Left lung (tissue), 10 donors: ENCODE data around the gene TREML4. TPM values are rescaled to one million over a fixed set of nuclear protein-coding genes. Genes with fewer than 3 reads are reported as not detected.

ENCODE experiments used
- ATAC-seq: fragments of 200-7000 bp; cut with Tn5 transposase; one replicate; pipeline ENCODE4 v1.9.1; 2020; ENCODE audit warnings: moderate library complexity
- DNase-seq, 4 donors: peaks; one replicate each; pipeline ENCODE4 v3.0.0-alpha.2; 2013 to 2020
- H3K27ac ChIP-seq, 2 donors: fragments of 200-600 bp; sonication (generic) in 1 of 2; one replicate each; pipeline versions ENCODE4 v1.5.0 to v1.8.0; 2020 to 2021
- H3K27me3 ChIP-seq, 2 donors: fragments of 200-600 bp; sonication (generic) in 1 of 2; one replicate each; pipeline versions ENCODE4 v1.5.0 to v1.8.0; 2020 to 2021
- H3K36me3 ChIP-seq, 2 donors: fragments of 200-600 bp; sonication (generic) in 1 of 2; one replicate each; pipeline versions ENCODE4 v1.5.0 to v1.8.0; 2020 to 2021
- H3K4me1 ChIP-seq, 2 donors: fragments of 200-600 bp; one replicate each; pipeline ENCODE4 v1.8.0; 2021
- H3K4me3 ChIP-seq, 2 donors: fragments of 200-600 bp; sonication (generic) in 1 of 2; one replicate each; pipeline versions ENCODE4 v1.5.0 to v1.8.0; 2020 to 2021; ENCODE audit warnings: mild to moderate bottlenecking in 1 of 2
- H3K9me3 ChIP-seq, 2 donors: fragments of 200-600 bp; sonication (generic) in 1 of 2; one replicate each; pipeline versions ENCODE4 v1.5.0 to v1.8.0; 2020 to 2021
- intact Hi-C, 2 donors: fragments of 100-400 bp; cut with DNase I; formaldehyde crosslinking; loops; one replicate each; pipeline versions ENCODE4 v1.11.2 to v1.14.2; 2022
- polyA plus RNA-seq, 6 donors: library from polyadenylated mRNA; unstranded; fragments of 120-200 nt; gene quantifications; one replicate each; pipeline ENCODE4 v1.2.1, GENCODE V29; 2013; ENCODE audit not compliant: insufficient read length in 6 of 6
- total RNA-seq, 2 donors: library from RNA; stranded (reverse); fragmentation: NEBNext Ultra II Directional; extraction: Animal tissue kit (Norgen Biotek cat#: 25700); gene quantifications; one replicate each; pipeline ENCODE4 v1.2.1, GENCODE V29; 2021
- TF ChIP-seq, protein P1 (sequence below), 2 donors: fragments of 200-600 bp; sonication (generic) in 1 of 2; IDR thresholded peaks; one replicate each; pipeline versions ENCODE4 v1.5.0 to v1.8.0; 2021; ENCODE audit warnings: antibody characterized with exemption in 2 of 2
- donor health status: DM: no; HTN: yes; CAD: no.
- donor health status: DM: no; HTN: no; CAD: no.

Gene TREML4
- total and polyA plus RNA-seq, 8 donors, result 0.32 TPM; not detected in 7

DNA sequence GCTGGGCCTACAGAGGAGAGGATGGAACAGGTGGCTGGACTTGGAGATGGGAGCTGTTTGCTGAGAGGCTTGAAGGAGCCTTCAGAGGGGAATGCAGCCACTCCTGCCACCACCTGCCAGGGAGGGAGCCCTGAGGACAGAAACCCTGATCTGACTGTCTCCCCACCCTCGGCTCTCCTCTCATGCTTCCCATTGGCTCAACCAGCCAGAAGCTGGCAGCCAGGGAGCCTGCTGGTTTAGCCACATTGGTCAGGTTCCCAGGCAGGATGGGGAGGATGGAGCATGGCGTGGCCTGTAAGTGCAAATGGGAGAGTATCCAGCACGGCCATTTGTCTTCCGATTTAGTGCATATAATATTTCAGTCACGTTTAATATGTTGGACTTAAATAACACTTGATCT, 45.6 kb downstream of the TREML4 start:
- intact Hi-C loops, result no loop called here
- Histone ChIP-seq H3K27ac (peak overlapping the region in 1 of 2 donors; percentile 90), H3K9me3 (no peaks in the 10 kb centered on the region), H3K27me3 (peaks cover 0 to 5% of the 10 kb centered on the region in 2 donors), H3K4me3 (no peak overlapping the region), H3K36me3 (no peaks in the 10 kb centered on the region), H3K4me1 (peaks cover 3 to 72% of the 10 kb centered on the region in 2 donors)
- TF ChIP-seq, protein P1, sequence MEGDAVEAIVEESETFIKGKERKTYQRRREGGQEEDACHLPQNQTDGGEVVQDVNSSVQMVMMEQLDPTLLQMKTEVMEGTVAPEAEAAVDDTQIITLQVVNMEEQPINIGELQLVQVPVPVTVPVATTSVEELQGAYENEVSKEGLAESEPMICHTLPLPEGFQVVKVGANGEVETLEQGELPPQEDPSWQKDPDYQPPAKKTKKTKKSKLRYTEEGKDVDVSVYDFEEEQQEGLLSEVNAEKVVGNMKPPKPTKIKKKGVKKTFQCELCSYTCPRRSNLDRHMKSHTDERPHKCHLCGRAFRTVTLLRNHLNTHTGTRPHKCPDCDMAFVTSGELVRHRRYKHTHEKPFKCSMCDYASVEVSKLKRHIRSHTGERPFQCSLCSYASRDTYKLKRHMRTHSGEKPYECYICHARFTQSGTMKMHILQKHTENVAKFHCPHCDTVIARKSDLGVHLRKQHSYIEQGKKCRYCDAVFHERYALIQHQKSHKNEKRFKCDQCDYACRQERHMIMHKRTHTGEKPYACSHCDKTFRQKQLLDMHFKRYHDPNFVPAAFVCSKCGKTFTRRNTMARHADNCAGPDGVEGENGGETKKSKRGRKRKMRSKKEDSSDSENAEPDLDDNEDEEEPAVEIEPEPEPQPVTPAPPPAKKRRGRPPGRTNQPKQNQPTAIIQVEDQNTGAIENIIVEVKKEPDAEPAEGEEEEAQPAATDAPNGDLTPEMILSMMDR (IDR thresholded peaks at IDR 0.05), result no peak
- DNase-seq (no peak), ATAC-seq (no peak)

DNA sequence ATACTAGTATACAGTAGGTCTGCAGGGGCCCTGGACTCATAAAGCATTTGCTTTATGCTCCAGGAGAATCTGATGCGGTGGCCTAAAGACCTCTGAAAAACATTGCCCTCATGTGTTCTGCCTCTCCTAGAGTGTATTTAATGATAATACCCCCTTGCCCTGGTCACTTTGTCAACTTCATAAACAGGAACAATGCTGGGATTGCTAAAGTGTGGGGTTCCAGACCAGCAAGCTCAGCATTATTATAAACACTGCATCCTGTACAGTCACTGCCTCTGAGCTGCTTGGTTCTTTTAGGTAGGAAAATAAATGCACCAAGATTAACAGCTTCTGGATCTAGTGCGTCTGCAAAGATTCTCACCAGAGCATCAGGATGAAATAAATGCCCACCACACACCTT, 46.1 kb downstream of the TREML4 start:
- Histone ChIP-seq H3K27ac (peak overlapping the region in 1 of 2 donors; percentile 90), H3K36me3 (no peaks in the 10 kb centered on the region), H3K4me1 (peaks cover 3 to 75% of the 10 kb centered on the region in 2 donors), H3K9me3 (no peaks in the 10 kb centered on the region), H3K27me3 (peaks cover 0 to 5% of the 10 kb centered on the region in 2 donors), H3K4me3 (no peak overlapping the region)
- DNase-seq (no peak), ATAC-seq (no peak)
- TF ChIP-seq, protein P1 (IDR thresholded peaks at IDR 0.05), result no peak
- intact Hi-C loops, result no loop called here

DNA sequence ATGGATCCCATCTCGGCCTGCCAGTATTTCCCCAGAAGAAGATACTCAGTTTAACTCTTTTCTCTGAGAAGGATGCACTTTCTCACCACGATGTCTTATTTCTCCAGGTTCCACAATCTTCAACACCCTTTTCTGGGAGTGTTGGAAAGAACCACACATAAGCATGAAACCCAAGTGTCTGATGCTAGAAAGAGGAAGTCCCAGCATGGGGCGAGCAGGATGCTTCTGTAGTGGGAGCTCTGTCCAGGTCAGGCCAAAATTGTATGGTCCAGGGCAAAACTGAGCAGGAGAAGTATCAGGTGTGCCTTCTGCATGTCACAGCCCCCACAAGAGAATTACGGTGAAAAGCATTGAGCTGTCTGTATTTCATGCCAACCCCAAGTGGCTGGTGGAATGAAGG, 47.3 kb downstream of the TREML4 start:
- H3K27me3 ChIP-seq, result peaks cover 0 to 5% of the 10 kb centered on the region in 2 donors
- peak overlapping the region in 1 of 2 donors; percentile 90 for H3K27ac ChIP-seq
- H3K36me3 ChIP-seq, result no peaks in the 10 kb centered on the region
- intact Hi-C loops, result no loop called here
- peaks cover 3 to 87% of the 10 kb centered on the region in 2 donors for H3K4me1 ChIP-seq
- H3K9me3 ChIP-seq, result no peaks in the 10 kb centered on the region
- TF ChIP-seq, protein P1 (IDR thresholded peaks at IDR 0.05), result no peak
- ATAC-seq (no peak), DNase-seq (no peak)
- no peak overlapping the region for H3K4me3 ChIP-seq

DNA sequence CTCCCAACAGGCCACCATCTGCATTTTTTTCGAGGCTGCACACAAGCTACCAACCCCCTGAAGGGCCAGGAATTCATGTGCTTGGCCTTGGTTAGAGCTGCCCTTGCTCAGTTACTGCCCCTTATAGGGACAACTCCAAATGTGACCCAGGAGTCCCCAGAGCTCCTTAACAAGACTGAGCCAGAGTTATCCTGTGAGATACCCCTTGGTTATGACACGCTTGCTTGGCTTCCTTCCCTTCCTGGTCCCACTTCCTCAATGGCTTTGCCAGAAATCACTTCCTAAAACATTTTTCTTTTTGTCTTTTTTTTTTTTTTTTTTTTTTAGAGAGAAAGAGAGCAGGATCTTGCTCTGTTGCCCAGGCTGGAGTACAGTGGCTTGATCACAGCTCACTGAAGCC, 49.5 kb downstream of the TREML4 start:
- Histone ChIP-seq H3K27ac (peak overlapping the region in 1 of 2 donors; percentile 75), H3K36me3 (peaks cover 0 to 7% of the 10 kb centered on the region in 2 donors), H3K27me3 (peaks cover 0 to 5% of the 10 kb centered on the region in 2 donors), H3K4me3 (no peak overlapping the region), H3K4me1 (peaks cover 3 to 84% of the 10 kb centered on the region in 2 donors), H3K9me3 (no peaks in the 10 kb centered on the region)
- ATAC-seq, result no peak
- no peak for DNase-seq
- intact Hi-C loops, result no loop called here
- TF ChIP-seq, protein P1 (IDR thresholded peaks at IDR 0.05), result no peak

DNA sequence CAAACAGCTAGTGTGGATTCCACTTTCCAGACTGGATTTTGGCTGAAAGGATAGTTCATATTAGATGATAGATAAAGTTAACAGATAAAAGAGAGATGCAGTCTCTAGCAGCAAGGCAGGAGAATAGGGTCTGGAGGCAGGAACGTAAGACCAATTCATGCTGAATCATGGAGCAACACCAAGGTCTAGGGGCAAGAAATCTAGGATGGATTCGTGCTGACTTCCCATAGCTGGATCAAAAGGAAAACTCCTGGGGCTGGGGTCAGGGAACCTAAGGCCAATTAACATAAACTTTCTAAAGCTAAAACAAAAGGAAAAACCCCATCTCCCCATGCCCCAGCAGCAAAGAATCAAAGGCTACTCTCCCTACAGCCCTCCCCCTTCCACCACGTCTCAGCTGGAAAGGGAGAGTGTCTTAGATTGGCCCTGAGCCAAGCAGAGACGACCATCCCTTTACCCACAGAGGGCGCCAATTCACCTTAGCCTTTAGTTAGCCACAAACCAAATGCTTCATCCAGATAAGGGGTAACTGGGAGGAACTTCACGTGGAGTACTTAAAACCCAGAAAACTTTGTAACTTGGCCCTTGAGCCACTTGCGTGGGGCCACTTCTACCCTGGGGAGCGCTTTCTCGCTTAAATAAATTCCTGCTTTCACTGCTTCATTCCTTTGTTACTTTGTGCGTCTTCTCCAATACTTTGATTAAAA, 50.7 kb downstream of the TREML4 start:
- Histone ChIP-seq H3K27ac (peak overlapping the region; percentile 34 to 75), H3K4me1 (peaks cover 3 to 82% of the 10 kb centered on the region in 2 donors), H3K36me3 (peaks cover 0 to 7% of the 10 kb centered on the region in 2 donors), H3K27me3 (peaks cover 0 to 5% of the 10 kb centered on the region in 2 donors), H3K4me3 (no peak overlapping the region), H3K9me3 (no peaks in the 10 kb centered on the region)
- intact Hi-C loops, result no loop called here
- DNase-seq (peak in 2 of 4 donors; percentile 71 to 82), ATAC-seq (peak; percentile 89)
- TF ChIP-seq, protein P1 (IDR thresholded peaks at IDR 0.05), result peak; percentile 36 to 37
